Umbilical cord (tissue), 2 donors: ENCODE data around the gene PAEP. TPM values are rescaled to one million over a fixed set of nuclear protein-coding genes. Genes with fewer than 3 reads are reported as not detected.
"Not testable (repeated sequence)": the region's sequence is repeated elsewhere in the genome, so short reads cannot be mapped to it uniquely, and the experiment has no call there.

Source experiments
- DNase-seq: peaks from one replicate; pipeline ENCODE4 v3.0.0-alpha.2; 2015; ENCODE audit warnings: low spot score
- total RNA-seq: library from RNA; depleted of rRNA; stranded (reverse); fragments of >200 nt; gene quantifications from one replicate; pipeline ENCODE4 v1.2.3, GENCODE V29; 2014; ENCODE audit warnings: low replicate concordance; ENCODE audit not compliant: insufficient read depth

The PAEP gene
- total RNA-seq = not detected

DNA sequence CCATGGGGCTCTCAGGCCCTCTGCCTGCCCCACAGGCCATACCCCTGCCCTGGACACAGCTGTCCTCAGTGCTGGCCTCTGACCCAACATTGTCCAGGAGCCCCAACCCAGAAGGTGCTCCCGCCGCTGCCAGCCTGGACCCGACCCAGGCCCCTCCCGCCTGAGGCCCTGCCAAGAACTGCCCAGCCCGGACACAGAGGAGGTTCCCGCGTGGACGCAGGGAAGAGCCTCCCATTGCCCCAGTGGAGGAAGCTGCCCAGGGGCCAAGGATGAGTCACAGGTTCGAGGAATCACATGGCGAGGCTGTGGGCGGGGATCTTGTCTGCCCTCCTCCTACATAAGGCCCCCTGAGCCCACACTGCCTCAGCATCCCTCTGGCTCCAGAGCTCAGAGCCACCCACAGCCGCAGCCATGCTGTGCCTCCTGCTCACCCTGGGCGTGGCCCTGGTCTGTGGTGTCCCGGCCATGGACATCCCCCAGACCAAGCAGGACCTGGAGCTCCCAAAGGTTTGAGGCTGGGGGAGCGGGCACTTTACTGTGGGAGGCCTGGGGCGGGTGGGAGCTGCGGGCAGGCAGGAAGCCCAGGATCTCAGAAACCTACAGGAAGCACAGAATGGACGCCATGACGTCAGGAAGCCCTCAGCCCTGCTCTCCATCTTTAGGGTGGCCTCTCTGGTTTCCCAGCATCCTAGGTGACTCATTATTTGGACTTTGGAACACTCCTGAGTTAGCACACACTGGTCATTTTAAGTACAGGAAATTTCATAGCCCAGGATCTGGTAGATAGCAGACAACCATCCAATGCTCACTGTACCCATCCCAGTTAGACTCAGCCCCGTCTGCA is at the start of gene PAEP:
Gene PAEP (plus strand): TSS at position 366 of the 844 bp plus-strand sequence.
- DNase-seq = no peak

DNA sequence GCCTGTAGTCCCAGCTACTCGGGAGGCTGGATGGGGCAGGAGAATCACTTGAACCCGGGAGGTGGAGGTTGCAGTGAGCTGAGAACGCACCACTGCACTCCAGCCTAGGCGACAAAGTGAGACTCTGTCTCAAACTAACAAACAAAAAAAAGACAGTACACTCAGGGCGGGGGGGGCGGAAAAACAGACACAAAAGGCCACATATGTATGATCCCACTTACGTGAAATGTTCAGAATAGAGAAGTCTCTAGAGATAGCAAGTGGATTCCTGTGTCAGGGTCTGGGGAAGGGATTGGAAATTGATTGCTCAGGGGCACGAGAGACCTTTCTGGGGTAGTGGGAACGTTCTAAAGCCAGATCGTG is 49.3 kb upstream of the PAEP start:
- DNase-seq = no peak

DNA sequence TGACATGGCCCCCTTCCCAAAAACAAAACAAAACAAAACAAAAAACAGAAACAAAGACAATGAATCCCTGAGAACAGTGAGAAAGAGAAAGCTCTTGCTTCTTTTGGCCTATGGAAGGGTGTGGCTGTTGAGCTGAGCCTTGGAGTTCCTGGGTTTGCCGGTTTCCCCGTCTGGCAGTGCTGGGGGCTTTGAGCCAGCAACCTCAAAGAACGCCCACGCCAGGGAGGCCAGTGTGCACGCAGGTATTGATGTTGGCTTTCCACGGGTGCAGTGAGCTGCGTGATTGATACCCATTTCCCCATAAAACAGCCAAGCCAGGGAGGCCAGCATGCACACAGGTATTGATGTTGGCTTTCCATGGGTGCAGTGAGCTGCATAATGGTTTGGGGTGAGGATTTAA is 48.7 kb upstream of the PAEP start:
- no peak for DNase-seq

DNA sequence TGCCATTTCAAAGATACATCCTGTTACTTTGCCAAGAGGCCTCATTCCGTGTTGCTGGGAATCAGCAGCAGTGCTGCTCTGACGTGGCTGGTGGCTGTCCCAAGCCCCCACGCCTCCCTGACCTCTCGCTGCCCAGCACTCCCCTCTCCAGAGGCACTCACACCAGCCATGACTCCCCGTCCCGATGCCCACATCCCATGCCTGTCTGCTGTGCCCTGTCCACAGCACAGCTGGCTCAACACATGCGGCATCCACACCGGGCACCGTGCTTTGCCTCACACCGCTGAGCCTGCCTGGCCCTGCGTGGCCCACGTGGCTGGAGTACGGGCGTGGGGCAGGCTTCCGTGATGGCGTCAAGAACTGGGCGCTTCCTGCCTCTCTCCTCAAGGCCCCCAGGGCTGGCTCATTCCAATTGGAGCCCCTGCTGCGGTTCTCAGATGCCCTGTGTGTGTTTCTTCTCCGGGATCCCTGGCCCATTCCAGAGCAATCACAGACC is 48.2 kb upstream of the PAEP start:
- no peak for DNase-seq

DNA sequence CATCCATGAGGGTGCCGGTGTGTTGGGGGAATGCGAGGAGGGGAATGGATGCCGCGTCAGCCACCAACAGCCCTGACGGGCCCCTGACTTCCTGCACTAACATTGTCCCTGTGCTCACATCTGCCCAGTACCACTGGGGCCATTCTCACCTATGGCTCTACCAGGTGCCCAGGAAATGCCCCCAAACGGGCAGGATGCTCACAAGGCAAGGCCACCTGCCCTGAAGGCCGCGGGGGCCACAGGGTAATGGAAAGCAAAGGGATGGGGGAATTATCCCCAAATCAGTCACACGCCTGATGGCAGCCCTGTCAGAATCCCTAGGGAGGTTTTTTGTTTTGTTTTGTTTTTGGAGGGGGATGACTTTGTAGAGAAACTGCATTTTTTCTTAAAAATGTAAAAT is 47.6 kb upstream of the PAEP start:
- not testable (repeated sequence) for DNase-seq

DNA sequence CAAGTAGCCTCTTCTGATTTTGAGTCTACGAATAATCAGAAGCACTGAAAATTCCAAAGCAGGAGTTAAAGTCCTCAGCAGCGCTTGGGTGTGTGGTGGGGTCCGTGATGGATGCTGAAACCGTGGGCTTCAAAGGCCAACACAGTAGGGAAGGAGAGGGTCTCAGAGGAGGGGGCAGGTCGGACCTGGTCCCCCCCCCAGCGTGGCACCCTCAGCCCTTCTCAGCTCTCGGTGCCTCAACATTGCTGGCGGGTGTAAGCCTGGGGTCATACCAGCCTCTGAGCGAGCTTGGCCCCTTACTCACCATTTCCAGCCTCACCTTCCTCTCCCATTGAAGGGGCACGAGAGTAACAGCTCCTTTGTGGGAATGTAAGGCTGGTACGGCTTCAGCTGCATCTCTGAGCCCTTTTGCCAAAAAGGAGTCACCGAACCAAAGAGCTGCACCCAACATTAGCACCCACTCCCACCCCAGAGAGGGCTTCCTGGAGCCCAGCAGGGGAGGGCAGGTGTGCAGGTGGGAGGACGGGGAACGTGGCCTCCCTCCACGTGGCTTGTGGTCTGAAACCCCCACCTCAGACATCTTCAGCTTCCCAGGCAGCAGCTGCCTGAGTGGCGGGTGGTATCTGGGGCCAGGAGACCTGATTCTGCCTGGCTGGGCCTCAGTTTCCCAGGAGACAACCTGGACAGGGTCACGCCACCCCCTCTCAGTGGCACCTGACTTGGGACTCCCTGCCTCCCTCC is 47.0 kb upstream of the PAEP start:
- DNase-seq = no peak

GRCh38 chr9:135515083-135515951 is 46.2 kb upstream of the PAEP start:
- DNase-seq = no peak

- DNase-seq = no peak
Measured at GRCh38 chr9:135516132-135516860, 45.3 kb upstream of the PAEP start.

DNA sequence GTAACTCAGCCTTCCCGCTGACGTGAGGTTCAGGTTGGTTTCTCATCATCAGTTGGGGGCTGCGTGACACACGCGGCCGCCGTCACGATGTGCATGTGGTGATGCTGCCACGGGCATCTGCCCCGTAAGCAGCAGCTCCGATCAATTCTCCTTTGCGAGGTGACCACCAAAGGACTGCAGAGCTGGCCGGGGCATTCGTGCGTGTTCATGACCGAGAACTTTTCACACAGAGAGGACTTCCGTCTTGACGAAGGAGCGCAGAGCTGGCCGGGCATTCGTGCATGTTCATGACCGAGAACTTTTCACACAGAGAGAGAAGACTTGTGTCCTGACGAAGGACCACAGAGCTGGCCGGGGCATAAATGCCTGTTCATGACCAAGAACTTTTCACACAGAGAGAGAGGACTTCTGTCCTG is 44.1 kb upstream of the PAEP start:
- no peak for DNase-seq

DNA sequence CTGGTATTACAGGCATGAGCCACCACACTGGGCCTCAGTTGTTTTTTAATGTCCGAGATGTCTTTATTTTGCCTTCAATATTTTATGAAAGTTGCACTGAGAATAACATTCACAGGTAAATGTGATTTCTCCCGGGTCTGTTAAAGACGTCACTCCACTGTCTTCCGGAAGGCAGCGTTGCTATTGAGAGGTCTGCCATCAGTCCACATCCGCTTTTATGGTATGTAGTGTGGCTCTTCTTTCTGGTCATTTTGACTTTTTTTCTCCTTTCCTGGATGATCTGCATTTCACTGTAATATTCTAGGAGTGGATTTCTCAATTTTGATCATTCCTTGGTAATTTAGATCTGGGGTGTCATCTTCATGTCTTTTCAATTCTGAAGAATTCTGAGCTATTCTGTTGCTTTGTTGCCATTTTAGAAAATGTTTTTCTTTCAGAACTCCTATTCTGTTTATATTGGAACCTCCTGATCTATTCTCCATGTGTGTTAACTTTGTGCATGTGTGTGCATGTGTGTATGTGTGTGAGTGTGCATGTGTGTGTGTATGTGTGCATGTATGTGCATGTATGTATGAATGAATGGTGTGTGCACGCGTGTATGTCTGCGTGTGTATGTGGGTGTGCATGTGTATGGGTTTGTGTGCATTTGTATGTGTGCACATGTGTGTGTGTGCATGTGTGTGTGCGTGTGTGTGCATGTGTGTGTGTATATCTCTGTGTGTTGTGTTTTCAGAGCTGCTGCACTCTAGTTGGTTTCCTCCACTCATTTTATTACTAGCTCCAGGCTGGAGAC is 42.2 kb upstream of the PAEP start:
- DNase-seq = no peak

DNA sequence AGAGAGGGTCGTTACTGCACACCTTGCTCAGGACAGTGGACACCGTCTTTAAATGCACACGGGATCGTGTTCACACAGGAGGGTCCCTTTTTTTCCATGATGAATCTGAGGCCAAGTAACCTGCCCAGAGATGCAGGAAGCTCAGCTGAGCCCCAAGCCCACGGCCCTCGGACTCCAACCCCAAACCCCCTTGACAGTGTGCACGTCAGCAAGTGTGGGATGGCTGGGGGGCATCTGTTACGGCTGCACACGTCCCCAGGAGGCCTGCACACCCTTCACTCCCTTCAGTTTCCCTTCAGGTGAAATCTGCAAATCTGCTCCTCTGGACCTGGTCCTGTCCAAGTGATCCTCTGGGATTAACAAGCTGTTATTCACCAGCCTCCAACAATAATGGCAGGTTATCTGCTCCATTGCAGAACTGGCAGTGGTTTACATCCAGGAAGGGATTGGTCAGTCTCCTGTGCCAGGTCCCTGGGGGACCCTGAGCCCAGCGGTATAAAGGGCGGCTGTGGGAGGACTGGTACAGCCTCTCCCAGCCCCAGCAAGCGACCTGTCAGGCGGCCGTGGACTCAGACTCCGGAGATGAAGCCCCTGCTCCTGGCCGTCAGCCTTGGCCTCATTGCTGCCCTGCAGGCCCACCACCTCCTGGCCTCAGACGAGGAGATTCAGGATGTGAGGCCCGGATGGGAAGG is 40.5 kb upstream of the PAEP start, which contains the start of gene LCN1:
Gene LCN1 (plus strand): TSS at position 525 of the 692 bp plus-strand sequence. CDS start 58 bp downstream, at position 583.
- no peak for DNase-seq

DNA sequence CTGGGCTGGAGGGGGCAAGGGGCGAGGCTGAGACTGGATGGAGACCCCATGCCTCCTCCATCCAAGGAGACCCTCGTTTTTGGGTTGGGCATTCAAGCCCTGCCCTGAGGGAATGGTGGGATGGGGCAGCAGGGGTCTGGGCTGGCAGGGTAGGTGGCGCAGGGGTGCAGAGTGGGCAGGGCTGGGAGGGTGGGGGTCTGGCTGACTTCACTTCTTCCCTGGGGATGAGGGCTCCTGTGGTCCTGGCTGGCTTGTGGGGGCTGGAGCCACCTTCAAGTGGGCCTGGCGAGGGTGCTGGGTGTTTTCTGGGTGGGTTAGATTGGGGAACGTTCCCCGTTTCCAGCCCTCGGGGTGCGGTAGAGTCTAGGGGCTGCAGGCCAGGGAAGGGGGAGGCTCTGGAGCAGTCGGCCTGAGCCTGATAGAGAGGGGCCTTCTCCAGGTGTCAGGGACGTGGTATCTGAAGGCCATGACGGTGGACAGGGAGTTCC is 39.9 kb upstream of the PAEP start:
- DNase-seq = no peak

DNA sequence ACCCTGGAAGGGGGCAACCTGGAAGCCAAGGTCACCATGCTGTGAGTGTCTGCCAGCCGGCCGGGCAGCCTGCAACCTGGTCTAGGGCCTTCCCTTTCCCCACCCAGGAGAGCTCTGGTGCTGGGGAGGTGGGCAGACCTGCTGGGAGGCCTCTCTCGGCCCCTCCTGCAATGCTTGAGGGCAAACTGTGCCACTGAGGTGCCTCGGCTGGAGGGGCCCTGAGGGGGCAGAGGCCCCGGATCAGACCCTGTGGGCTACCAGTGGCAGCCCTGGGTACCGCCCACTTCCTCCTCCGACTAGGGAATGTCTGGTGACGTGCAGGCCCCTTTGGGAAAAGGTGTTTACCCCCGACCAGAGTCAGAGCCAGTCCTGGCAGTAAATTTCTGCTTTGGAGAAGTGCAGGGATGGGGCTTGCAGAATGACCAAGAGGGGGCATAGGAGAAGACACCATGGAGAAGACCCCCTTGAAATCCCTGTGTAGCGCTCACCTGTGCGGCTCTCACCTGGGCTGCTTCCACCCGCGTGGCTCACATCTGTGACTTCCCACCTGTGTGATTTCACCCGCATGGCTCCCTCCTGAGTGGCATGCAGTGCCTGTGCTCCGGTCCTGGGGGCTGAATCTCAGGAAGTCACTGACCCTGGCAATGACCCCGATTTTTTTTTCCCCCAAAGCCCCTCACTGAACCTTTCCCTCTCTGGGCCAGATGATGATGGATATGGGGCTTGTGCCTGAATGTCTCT is 39.2 kb upstream of the PAEP start:
- no peak for DNase-seq

DNA sequence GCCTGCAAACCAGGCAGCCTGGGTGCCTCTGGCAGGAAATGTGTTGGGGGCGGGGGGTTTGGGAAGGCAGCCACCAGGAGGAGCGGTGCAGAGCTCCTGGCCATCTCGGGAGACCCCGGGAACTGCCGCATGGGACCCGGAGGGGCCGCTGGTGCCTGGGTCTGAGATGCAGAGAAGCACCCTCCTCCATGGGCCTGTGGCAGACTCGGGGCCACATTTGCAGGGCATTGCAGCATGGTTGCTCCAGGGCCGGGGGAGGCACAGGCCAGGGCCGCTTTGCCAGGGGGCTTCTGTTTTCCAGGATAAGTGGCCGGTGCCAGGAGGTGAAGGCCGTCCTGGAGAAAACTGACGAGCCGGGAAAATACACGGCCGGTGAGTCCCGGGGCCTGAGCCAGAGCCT is 38.6 kb upstream of the PAEP start:
- DNase-seq = no peak

- DNase-seq = no peak
Measured at GRCh38 chr9:135523521-135524129, 37.9 kb upstream of the PAEP start.

GRCh38 chr9:135524130-135524861 is 37.3 kb upstream of the PAEP start:
- no peak for DNase-seq
